Neural cell (in vitro differentiated cells): ENCODE data around the gene C19orf67. TPM values are rescaled to one million over a fixed set of nuclear protein-coding genes. Genes with fewer than 3 reads are reported as not detected.

Experiments
- H2AFZ ChIP-seq: fragments of 200-600, 300-800 bp; sonication (generic), shearing (Covaris generic); 2 replicates; pipeline ENCODE4 v1.6.0; 2014; ENCODE audit warnings: low read depth, mild to moderate bottlenecking, antibody characterized with exemption, low read length, moderate library complexity
- H3F3A ChIP-seq: fragments of 200-600 bp; shearing (Covaris generic); 2 replicates; pipeline ENCODE4 v1.6.1; 2016; ENCODE audit warnings: mild to moderate bottlenecking, moderate library complexity, mixed read lengths, antibody characterized with exemption, low read length; ENCODE audit not compliant: insufficient read depth, poor library complexity, severe bottlenecking
- H3K27ac ChIP-seq: fragments of 200-600, 300-800 bp; sonication (generic), shearing (Covaris generic); 2 replicates; pipeline ENCODE4 v1.5.1; 2014; ENCODE audit warnings: mild to moderate bottlenecking, low read length, moderate library complexity
- H3K27me3 ChIP-seq: fragments of 300-800, 200-600 bp; sonication (generic), shearing (Covaris generic); 2 replicates; pipeline ENCODE4 v1.6.0; 2014; ENCODE audit warnings: mild to moderate bottlenecking, low read depth, low read length, moderate library complexity; ENCODE audit not compliant: insufficient read depth
- H3K36me3 ChIP-seq: fragments of 300-800, 200-600 bp; sonication (generic), shearing (Covaris generic); 2 replicates; pipeline ENCODE4 v1.5.1; 2014; ENCODE audit warnings: mild to moderate bottlenecking, antibody characterized with exemption, low read length, moderate library complexity; ENCODE audit not compliant: insufficient read depth
- H3K4me2 ChIP-seq: fragments of 300-800, 200-600 bp; sonication (generic), shearing (Covaris generic); 2 replicates; pipeline ENCODE4 v1.6.0; 2014; ENCODE audit warnings: mild to moderate bottlenecking, low read length
- H3K4me3 ChIP-seq: fragments of 300-800, 200-600 bp; sonication (generic), shearing (Covaris generic); 2 replicates; pipeline ENCODE4 v1.5.1; 2014; ENCODE audit warnings: mild to moderate bottlenecking, low read length, moderate library complexity
- H3K79me2 ChIP-seq: fragments of 200-600 bp; shearing (Covaris generic); replicated peaks from 2 replicates; pipeline ENCODE4 v1.6.0; 2014; ENCODE audit warnings: mild to moderate bottlenecking, low read length, moderate library complexity; ENCODE audit not compliant: insufficient read depth
- H3K9ac ChIP-seq: fragments of 300-800, 200-600 bp; sonication (generic), shearing (Covaris generic); 2 replicates; pipeline ENCODE4 v1.6.1; 2016; ENCODE audit warnings: mild to moderate bottlenecking, low read length, mixed read lengths
- H3K9me2 ChIP-seq: fragments of 200-600 bp; shearing (Covaris generic); 2 replicates; pipeline ENCODE4 v1.6.1; 2016; ENCODE audit warnings: mild to moderate bottlenecking, low read length, mixed read lengths; ENCODE audit not compliant: insufficient read depth
- H3K9me3 ChIP-seq: fragments of 200-600, 300-800 bp; sonication (generic), shearing (Covaris generic); 2 replicates; pipeline ENCODE4 v1.6.1; 2016; ENCODE audit warnings: mild to moderate bottlenecking, mixed run types, low read length, moderate library complexity, mixed read lengths
- H4K20me1 ChIP-seq: fragments of 200-600 bp; shearing (Covaris generic); 2 replicates; pipeline ENCODE4 v1.6.1; 2016; ENCODE audit warnings: mild to moderate bottlenecking, mixed run types; ENCODE audit not compliant: insufficient read depth
- CTCF ChIP-seq: fragments of 450-650 bp; IDR thresholded peaks from 2 replicates; pipeline ENCODE4 v1.5.1; 2014; ENCODE audit warnings: antibody characterized with exemption, mild to moderate bottlenecking, moderate library complexity; ENCODE audit not compliant: poor library complexity, severe bottlenecking
- EP300 ChIP-seq: fragments of 450-650 bp; conservative IDR thresholded peaks from 2 replicates; pipeline ENCODE4 v1.6.1; 2014; ENCODE audit warnings: antibody characterized with exemption, mild to moderate bottlenecking, moderate library complexity; ENCODE audit not compliant: poor library complexity, severe bottlenecking
- EZH2 ChIP-seq: fragments of 200-600, 300-800 bp; shearing (Covaris generic), sonication (generic); IDR thresholded peaks from 2 replicates; pipeline ENCODE4 v1.6.1; 2014; ENCODE audit warnings: antibody characterized with exemption, low read length, borderline replicate concordance, mild to moderate bottlenecking; ENCODE audit not compliant: insufficient read depth, poor library complexity, severe bottlenecking
- MXI1 ChIP-seq: fragments of 450-650 bp; conservative IDR thresholded peaks from 2 replicates; pipeline ENCODE4 v1.6.1; 2014; ENCODE audit warnings: antibody characterized with exemption, mild to moderate bottlenecking; ENCODE audit not compliant: poor library complexity, severe bottlenecking
- POLR2AphosphoS5 ChIP-seq: IDR thresholded peaks from 2 replicates; pipeline ENCODE4 v1.6.1; 2012
- RAD21 ChIP-seq: fragments of 450-650 bp; conservative IDR thresholded peaks from 2 replicates; pipeline ENCODE4 v1.6.1; 2014; ENCODE audit warnings: antibody characterized with exemption, mild to moderate bottlenecking, moderate library complexity
- REST ChIP-seq: IDR thresholded peaks from 2 replicates; pipeline ENCODE4 v1.6.1; 2012; ENCODE audit warnings: borderline replicate concordance
- SMC3 ChIP-seq: fragments of 450-650 bp; conservative IDR thresholded peaks from 2 replicates; pipeline ENCODE4 v1.6.1; 2014; ENCODE audit warnings: antibody characterized with exemption, mild to moderate bottlenecking, moderate library complexity; ENCODE audit not compliant: poor library complexity
- TAF1 ChIP-seq: IDR thresholded peaks from 2 replicates; pipeline ENCODE4 v1.6.1; 2012; ENCODE audit warnings: low read depth
- polyA plus RNA-seq: library from polyadenylated mRNA; depleted of rRNA; stranded (reverse); fragments of >200 nt; gene quantifications from 2 replicates; pipeline ENCODE4 v1.2.3, GENCODE V29; 2014

C19orf67 gene
- polyA plus RNA-seq, 1 donor from 2014 or later, result not detected

- no peaks in the 10 kb centered on the region for H3F3A ChIP-seq
These were observed 24.4 kb downstream of the C19orf67 start for GRCh38 chr19:14061081-14061749.

GRCh38 chr19:14059652-14060155 lies 25.9 kb downstream of the C19orf67 start:
- no peak overlapping the region for H3K4me2 ChIP-seq

More at GRCh38 chr19:14061081-14061749, 24.4 kb downstream of the C19orf67 start:
- no peak overlapping the region for H3K9ac ChIP-seq
- no peak overlapping the region for H2AFZ ChIP-seq
- H3K4me2 ChIP-seq, result no peak overlapping the region
- no peaks in the 10 kb centered on the region for H3K9me3 ChIP-seq
- H3K27ac ChIP-seq, result no peak overlapping the region
- no peaks in the 10 kb centered on the region for H4K20me1 ChIP-seq
- H3K27me3 ChIP-seq, result peaks cover 18% of the 10 kb centered on the region
- H3K79me2 ChIP-seq, result no peaks in the 10 kb centered on the region
- TF ChIP-seq MXI1, result no peak
- H3K36me3 ChIP-seq, result no peaks in the 10 kb centered on the region
- H3K9me2 ChIP-seq, result no peaks in the 10 kb centered on the region
- no peak overlapping the region for H3K4me3 ChIP-seq

More at GRCh38 chr19:14059652-14060155, 25.9 kb downstream of the C19orf67 start:
- Histone ChIP-seq H3K9me3 (no peaks in the 10 kb centered on the region), H3K27ac (no peak overlapping the region), H3K27me3 (peaks cover 18% of the 10 kb centered on the region), H3K9ac (no peak overlapping the region), H3K9me2 (no peaks in the 10 kb centered on the region), H3K79me2 (no peaks in the 10 kb centered on the region), H4K20me1 (no peaks in the 10 kb centered on the region), H3K36me3 (no peaks in the 10 kb centered on the region), H3F3A (no peaks in the 10 kb centered on the region), H3K4me3 (no peak overlapping the region), H2AFZ (no peak overlapping the region)
- no peak for TF ChIP-seq SMC3
- TF ChIP-seq EP300, result no peak
- TF ChIP-seq POLR2AphosphoS5, result no peak
- TF ChIP-seq EZH2, result no peak
- TF ChIP-seq REST, result no peak
- TF ChIP-seq RAD21, result no peak
- TF ChIP-seq MXI1, result no peak
- TF ChIP-seq CTCF, result no peak
- TF ChIP-seq TAF1, result no peak
